Nephron (organoid): ENCODE results near the gene TMEM117.
A peak's percentile ranks its signal among the peaks of the same experiment; 100 is the strongest.

Experiments used
- H3K27ac Mint-ChIP-seq, 3 experiments: 2 replicates each; pipeline ENCODE4 v1.8.0; 2020; ENCODE audit warnings: mixed read lengths in 3 of 3, mild to moderate bottlenecking in 2 of 3, moderate library complexity in 1 of 3
- H3K27me3 Mint-ChIP-seq: 2 replicates; pipeline ENCODE4 v1.8.0; 2021; ENCODE audit warnings: low read depth, mild to moderate bottlenecking, moderate library complexity, mixed read lengths
- H3K36me3 Mint-ChIP-seq: 2 replicates; pipeline ENCODE4 v1.8.0; 2020; ENCODE audit warnings: low read depth, mixed read lengths
- H3K4me1 Mint-ChIP-seq: 2 replicates; pipeline ENCODE4 v1.8.0; 2020; ENCODE audit warnings: mixed read lengths
- H3K4me3 Mint-ChIP-seq, 3 experiments: 2 replicates each; pipeline ENCODE4 v1.8.0; 2020; ENCODE audit warnings: mild to moderate bottlenecking in 3 of 3, mixed read lengths in 3 of 3, moderate library complexity in 2 of 3
- H3K9me3 Mint-ChIP-seq: 2 replicates; pipeline ENCODE4 v1.8.0; 2020; ENCODE audit warnings: mixed read lengths
- TF ChIP-seq, protein P1 (sequence below), 3 experiments: fragments of 200-600 bp; sonication (generic); IDR thresholded peaks; one replicate each; pipeline ENCODE4 v1.5.0; 2021; ENCODE audit warnings: antibody characterized with exemption in 3 of 3; ENCODE audit not compliant: unreplicated experiment in 3 of 3

The TMEM117 gene

GRCh38 chr12:44314007-44314500 lies 478.2 kb downstream of the TMEM117 start:
- no peak overlapping the region for H3K27ac Mint-ChIP-seq
- TF ChIP-seq, protein P1, sequence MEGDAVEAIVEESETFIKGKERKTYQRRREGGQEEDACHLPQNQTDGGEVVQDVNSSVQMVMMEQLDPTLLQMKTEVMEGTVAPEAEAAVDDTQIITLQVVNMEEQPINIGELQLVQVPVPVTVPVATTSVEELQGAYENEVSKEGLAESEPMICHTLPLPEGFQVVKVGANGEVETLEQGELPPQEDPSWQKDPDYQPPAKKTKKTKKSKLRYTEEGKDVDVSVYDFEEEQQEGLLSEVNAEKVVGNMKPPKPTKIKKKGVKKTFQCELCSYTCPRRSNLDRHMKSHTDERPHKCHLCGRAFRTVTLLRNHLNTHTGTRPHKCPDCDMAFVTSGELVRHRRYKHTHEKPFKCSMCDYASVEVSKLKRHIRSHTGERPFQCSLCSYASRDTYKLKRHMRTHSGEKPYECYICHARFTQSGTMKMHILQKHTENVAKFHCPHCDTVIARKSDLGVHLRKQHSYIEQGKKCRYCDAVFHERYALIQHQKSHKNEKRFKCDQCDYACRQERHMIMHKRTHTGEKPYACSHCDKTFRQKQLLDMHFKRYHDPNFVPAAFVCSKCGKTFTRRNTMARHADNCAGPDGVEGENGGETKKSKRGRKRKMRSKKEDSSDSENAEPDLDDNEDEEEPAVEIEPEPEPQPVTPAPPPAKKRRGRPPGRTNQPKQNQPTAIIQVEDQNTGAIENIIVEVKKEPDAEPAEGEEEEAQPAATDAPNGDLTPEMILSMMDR (IDR thresholded peaks at IDR 0.05; ENCODE audit: unreplicated experiment in 3 of 3) = no peak
- H3K27me3 Mint-ChIP-seq = no peaks in the 10 kb centered on the region
- H3K4me1 Mint-ChIP-seq = no peaks in the 10 kb centered on the region
- no peak overlapping the region for H3K4me3 Mint-ChIP-seq
- H3K36me3 Mint-ChIP-seq = peaks cover 5% of the 10 kb centered on the region
- H3K9me3 Mint-ChIP-seq = peaks cover 14% of the 10 kb centered on the region

GRCh38 chr12:44317651-44318126 lies 481.8 kb downstream of the TMEM117 start:
- no peak overlapping the region for H3K27ac Mint-ChIP-seq
- H3K27me3 Mint-ChIP-seq = no peaks in the 10 kb centered on the region
- no peak overlapping the region for H3K4me3 Mint-ChIP-seq
- peaks cover 10% of the 10 kb centered on the region for H3K9me3 Mint-ChIP-seq
- H3K36me3 Mint-ChIP-seq = no peaks in the 10 kb centered on the region
- no peaks in the 10 kb centered on the region for H3K4me1 Mint-ChIP-seq
- TF ChIP-seq, protein P1 (IDR thresholded peaks at IDR 0.05; ENCODE audit: unreplicated experiment in 3 of 3) = peak; percentile 48 to 61 (median 56)

GRCh38 chr12:44331269-44331668 lies 495.4 kb downstream of the TMEM117 start:
- Mint-ChIP-seq H3K36me3 (no peaks in the 10 kb centered on the region), H3K4me1 (no peaks in the 10 kb centered on the region), H3K27ac (no peak overlapping the region), H3K4me3 (no peak overlapping the region), H3K27me3 (no peaks in the 10 kb centered on the region), H3K9me3 (no peaks in the 10 kb centered on the region)
- TF ChIP-seq, protein P1 (IDR thresholded peaks at IDR 0.05; ENCODE audit: unreplicated experiment in 3 of 3) = no peak

- Mint-ChIP-seq H3K27me3 (no peaks in the 10 kb centered on the region), H3K4me3 (no peak overlapping the region), H3K4me1 (no peaks in the 10 kb centered on the region), H3K27ac (no peak overlapping the region), H3K9me3 (no peaks in the 10 kb centered on the region), H3K36me3 (no peaks in the 10 kb centered on the region)
- TF ChIP-seq, protein P1 (IDR thresholded peaks at IDR 0.05; ENCODE audit: unreplicated experiment in 3 of 3) = no peak
These were observed 498.5 kb downstream of the TMEM117 start for GRCh38 chr12:44334347-44334746.

DNA sequence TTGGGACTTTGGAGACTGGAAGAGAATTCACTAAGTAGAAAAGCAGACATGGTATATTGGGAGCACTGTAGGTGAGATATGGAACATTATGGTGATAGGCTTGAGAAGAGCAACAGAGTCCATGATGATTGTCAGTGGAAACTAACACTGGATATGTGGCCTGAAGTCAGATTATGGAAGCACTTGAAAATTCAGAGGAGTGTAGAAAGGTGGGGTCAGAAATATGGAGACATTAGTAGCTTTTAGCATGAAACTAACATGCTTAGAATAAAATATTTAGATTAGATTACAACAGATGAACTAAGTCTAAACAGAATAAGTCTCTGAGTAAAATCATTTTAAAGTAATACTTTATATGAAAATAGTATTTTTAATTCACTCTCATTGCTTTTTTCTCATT lies 499.1 kb downstream of the TMEM117 start:
- H3K4me3 Mint-ChIP-seq = no peak overlapping the region
- H3K9me3 Mint-ChIP-seq = no peaks in the 10 kb centered on the region
- TF ChIP-seq, protein P1 (IDR thresholded peaks at IDR 0.05; ENCODE audit: unreplicated experiment in 3 of 3) = no peak
- H3K27ac Mint-ChIP-seq = no peak overlapping the region
- no peaks in the 10 kb centered on the region for H3K27me3 Mint-ChIP-seq
- no peaks in the 10 kb centered on the region for H3K36me3 Mint-ChIP-seq
- H3K4me1 Mint-ChIP-seq = no peaks in the 10 kb centered on the region

- no peaks in the 10 kb centered on the region for H3K4me1 Mint-ChIP-seq
- no peak overlapping the region for H3K4me3 Mint-ChIP-seq
- H3K36me3 Mint-ChIP-seq = no peaks in the 10 kb centered on the region
- H3K27me3 Mint-ChIP-seq = no peaks in the 10 kb centered on the region
- TF ChIP-seq, protein P1 (IDR thresholded peaks at IDR 0.05; ENCODE audit: unreplicated experiment in 3 of 3) = no peak
- no peak overlapping the region for H3K27ac Mint-ChIP-seq
- no peaks in the 10 kb centered on the region for H3K9me3 Mint-ChIP-seq
These were observed 500.7 kb downstream of the TMEM117 start for GRCh38 chr12:44336577-44336976.
